Hippocampal formation (tissue), 2 donors: ENCODE measurements around the gene NOD2.

ENCODE experiments used
- DNase-seq, 2 donors: peaks; one replicate each; lab custom pipeline; 2025; lab: John Stamatoyannopoulos, UW

The NOD2 gene

DNA sequence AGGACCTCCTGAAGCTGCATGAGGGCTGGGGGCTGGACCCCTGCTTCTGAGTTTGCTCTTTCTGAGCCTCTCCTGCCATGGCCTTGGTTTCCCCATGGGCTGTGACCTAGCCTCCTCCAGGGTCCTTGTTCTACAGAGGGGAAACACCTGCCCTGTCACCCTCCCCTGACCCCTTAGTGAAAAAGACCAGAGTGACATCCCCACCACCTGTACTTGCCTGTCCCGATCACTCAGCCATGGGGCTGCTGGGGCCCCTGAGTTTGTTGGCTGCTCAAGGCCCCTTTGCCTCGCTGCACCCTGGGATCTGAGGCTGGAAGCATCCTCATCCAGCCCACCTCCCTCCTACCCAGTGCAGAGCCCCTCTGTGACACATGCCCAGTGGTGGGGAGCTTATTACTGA is 800 bp downstream of the NOD2 start:
- DNase-seq: no peak

DNA sequence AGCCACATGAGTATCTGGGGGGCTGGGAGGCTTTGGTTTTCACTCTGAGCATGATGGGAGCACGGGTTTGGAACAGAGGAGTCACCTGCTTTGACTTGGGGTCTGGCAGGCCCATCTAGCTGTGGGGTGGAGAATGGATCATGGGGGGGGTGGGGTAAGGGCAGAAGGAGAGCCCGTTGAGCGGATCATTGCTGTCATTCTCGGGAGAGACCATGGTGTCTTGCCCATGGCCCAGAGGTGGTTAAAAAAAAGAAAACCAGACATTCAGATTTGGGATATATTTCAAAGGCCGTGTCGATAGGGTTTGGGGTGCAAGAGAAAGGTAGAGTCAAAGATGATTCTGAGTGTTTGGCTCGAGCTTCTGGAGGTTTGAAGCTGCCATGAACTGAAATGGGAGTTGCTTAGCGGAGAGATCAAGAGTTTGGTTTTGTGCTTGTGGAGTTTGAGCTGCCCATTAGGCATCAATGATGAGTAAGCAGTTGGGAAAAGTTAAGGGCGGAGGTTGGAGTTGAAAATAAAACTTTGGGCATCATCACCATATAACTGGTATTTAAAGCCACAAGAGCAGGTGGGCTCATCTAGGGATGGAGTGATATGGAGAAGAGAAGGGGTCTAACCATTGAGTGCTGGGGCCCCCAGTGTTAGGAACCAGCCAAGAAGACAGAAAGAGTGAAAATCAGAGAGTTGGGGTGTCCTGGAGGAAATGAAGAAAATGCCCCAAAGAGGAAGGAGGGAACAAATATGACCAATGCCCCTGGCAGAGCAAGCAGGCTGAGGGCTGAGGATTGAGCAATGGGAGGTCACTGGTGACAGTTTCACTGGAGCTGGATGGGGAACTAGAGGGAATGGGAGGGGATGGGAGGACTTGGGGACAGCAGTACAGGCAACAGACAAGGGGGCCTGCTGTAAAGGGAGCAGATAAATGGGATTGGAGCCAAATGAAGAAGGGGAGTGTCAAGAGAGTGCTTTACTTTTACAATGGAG is 1.9 kb downstream of the NOD2 start:
- DNase-seq: peak in 1 of 2 donors; percentile 14

DNA sequence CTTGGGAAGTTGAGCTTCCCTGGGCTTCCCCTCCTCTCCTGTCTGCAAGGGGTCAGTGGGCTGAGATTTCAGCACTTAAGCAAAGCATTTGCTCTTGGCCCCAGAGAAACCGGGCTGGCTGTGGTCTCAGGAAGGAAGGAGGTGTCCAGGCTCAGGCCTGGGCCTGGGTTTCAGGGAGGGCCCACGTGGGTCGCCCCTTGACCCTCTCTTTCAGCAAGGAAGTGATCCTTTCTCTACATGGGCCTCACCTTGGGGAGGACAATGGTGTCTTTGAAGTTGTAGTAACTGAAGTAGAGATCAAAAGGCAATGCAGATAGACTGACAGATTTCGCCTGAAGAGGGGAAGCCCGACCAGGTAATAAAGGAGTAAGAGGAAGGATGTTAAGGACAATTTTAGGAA is 2.7 kb downstream of the NOD2 start:
- DNase-seq: no peak

DNA sequence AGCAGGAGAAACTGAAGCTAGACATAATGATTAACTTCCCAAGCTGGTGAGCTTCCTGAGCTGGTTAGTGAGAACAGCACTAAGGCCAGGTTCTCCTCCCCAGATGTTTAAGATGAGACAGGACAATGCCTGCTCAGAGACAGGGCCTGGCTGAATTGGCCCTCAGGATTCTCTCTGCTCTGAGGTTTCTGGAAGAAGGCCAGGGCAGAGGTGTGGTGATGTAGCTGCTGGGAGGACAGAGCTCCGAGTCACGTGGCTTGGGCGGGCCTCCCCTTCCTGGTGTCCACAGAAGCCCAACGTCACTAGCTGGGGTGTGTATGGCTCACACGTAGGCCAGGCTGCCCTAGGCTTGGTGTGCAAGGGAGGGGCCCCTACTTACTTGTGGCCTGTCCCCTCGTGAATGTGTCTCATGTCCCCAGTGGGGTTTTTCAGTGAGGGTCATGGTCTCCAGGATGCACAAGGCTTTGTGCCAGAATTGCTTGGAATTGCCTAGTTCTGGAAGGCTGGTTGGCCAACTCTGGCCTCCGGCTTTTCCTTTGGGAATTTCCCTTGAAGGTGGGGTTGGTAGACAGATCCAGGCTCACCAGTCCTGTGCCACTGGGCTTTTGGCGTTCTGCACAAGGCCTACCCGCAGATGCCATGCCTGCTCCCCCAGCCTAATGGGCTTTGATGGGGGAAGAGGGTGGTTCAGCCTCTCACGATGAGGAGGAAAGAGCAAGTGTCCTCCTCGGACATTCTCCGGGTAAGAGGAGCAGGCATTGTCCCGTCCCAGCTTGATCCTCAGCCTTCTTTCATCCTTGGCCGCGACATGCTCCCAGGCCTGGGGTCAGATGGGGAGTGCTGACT is 3.4 kb downstream of the NOD2 start:
- no peak for DNase-seq

DNA sequence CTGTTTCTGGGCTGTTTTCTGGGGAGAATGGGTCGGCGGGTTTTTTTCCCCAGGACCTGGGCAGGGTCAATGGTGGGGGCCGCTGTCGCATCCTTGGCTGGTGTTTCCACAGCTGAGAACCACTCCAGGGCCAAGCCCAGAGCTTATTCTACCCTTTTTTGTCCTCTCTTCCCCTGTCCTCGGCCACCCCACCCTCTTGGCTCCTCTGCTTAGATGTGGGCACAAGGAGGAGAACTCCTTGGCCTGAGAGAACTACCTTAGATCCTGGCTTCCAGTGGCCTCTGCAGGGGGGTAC is 4.0 kb downstream of the NOD2 start:
- DNase-seq: no peak

DNA sequence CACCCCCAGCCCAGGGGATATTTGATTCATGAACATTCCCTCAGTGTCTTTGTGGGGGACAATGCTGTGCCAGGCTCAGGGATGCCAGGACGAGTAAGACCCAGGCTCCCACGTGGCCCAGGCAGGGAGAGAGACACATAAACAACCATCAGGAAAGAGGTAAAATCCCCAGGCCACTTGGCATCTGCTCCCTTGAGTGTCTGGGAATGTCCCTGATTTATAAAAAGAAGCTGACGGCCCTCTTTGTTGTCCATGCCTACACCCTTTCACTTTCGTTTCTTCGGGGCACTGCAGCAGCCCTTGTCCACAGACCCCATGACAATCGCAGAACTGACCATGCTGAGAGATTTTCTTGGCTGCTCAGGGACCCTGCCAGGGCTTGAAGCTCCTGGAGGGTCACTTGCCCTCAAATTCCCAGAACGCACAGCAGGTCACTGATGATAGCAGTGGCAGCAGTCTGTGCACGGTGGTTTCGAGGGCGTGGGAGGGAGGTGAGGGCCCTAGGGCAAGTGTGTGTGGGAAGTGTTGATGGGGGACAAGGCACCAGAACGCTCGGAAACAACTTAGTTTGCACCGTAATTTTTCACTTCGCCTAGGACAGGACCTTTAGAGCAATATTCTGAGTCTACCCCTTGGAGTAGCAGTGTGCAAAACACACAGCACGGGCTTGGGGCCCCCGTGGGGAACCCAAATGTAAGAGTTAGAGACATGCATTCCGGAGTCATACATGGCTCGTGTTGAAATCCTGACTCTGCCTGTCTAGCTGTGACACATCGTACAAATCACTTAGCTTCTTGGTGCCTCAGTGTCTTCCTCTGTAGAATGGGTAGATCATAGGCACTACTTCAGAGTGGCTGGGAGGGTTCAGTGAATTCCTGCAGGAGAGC is 4.7 kb downstream of the NOD2 start:
- DNase-seq: peak in 1 of 2 donors; percentile 43

DNA sequence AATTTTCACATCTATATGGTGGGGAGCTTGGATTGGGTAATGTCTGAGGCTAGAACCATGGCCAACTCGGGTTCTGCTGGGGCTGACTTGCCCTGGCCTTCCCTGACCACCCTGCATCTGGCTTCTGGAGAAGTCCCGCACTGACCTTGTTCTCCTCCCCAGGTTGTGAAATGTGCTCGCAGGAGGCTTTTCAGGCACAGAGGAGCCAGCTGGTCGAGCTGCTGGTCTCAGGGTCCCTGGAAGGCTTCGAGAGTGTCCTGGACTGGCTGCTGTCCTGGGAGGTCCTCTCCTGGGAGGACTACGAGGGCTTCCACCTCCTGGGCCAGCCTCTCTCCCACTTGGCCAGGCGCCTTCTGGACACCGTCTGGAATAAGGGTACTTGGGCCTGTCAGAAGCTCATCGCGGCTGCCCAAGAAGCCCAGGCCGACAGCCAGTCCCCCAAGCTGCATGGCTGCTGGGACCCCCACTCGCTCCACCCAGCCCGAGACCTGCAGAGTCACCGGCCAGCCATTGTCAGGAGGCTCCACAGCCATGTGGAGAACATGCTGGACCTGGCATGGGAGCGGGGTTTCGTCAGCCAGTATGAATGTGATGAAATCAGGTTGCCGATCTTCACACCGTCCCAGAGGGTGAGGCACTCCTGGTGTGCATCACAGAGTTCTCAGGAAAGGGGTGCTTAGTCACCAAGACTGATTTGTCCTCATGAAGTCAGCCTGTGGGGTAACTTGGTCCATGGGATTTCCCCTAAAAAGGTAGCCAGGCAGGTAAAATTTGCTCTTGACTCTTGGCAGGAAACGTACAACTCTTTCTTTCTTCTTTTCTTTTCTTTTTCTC is 6.1 kb downstream of the NOD2 start:
- no peak for DNase-seq

DNA sequence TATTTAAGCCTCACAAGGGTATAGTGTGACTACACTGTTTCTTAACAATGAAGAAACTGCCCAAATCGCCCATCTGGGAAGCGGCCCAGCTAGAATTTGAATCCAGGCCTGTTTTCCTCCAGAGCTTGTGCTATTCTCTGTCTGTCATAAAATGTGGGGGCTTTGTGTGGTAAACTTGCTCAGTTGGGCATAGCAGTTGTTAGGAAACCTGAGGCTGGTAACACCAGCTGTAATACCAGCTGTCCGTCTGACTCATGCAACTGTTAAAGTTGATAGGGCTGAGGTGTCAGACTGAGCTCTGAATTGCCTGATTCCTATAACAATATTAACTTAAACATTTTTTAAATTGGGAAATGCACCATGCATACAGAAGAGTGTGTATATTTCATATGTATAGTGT is 9.3 kb downstream of the NOD2 start:
- DNase-seq: no peak

DNA sequence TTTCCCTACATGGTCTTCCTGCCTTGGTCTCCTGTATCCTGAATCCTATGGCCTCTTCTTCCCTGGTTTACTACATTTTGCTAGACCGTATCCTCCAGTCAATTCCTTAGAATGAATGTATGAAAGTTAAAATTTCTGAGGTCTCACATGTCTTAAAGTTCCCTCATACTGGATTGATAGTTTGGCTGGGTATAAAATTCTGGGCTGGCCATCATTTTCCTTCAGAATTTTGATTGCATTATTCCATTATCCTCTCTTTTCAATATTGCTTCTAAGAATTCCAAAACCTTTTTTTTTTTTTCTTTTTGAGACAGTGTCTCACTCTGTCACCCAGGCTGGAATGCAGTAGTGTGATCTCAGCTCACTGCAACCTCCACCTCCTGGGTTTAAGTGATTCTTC is 10.8 kb downstream of the NOD2 start:
- DNase-seq: no peak

DNA sequence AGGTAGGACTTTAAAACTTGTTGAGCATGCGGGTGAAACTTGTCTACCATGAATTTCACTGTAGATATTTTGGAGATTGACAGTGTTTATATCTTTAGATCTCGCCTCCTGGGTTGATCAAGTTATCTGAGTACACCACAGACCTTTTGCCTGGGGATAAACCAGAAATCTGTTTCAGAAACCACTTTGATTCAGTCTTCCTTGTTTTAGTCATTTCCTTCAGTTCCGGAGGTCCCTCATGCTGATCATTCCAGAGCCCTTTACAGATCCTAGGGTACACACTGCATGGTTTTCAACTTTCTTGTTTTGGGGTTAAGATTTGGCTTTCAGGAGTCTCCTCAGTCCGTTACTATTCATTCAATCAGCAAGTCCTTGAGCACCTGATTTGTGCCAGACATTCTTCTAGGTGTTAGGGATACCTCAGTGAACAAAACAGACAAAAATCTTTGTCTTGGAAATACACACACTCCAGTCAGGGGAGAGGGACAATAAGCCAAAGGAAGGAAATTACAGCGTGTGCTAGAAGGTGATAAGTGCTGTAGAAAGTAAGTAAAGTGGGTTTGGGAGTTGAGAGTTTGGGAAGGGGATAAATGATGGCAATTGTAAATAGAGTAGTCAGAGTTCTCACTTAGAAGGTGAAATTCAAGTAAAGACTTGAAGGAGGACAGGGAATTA is 12.2 kb downstream of the NOD2 start:
- no peak for DNase-seq

DNA sequence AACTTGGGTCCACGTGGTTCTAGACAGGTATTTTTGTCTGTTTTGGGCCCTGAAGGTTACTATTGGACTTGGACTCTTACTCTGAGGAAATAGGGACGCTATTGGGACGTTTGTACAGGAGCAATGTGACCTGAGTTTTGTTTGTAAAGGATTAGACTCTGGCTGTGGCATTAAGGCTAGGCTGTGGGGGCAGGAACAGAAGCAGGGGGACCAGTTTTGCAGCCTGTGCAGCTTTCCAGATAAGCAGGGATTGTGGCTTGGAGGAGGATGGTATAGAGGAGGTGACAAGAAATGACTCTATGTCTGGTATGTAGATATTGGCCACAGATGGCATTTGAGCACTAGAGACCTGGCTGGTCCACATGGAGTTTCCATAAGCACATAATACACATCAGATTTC is 12.8 kb downstream of the NOD2 start:
- no peak for DNase-seq

DNA sequence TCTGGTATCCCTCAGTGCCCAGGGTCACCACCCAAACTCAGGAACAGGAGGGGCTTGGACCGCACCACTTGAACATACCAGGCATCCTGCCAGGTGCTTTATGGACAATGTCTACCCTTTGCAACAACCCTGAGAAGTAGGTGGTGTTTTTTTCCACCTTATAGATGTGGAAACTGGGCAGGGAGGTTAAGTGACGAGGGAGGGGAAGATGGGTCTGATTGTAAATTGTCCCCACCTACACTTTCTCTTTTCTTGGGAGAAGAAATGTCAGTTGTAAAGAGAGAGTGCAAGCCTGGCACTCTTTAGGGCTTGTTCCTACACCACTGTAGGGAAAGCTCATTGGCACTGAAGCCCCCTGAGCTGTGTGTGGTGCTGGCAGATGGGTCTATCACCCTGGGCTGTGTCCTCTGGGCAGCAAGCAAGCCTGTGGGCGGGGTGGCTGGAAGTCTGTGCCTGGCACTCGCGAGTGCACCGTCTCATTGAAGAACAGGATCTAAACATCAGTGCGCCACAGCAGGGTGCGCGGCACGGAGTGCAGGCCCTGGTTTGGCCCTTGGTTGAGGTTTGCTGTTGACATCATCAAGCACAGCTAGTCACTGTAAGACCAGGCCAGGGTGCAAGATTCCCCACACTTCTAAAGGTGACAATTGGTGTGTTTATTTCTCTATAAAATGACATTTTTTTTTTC is 15.1 kb downstream of the NOD2 start:
- no peak for DNase-seq

DNA sequence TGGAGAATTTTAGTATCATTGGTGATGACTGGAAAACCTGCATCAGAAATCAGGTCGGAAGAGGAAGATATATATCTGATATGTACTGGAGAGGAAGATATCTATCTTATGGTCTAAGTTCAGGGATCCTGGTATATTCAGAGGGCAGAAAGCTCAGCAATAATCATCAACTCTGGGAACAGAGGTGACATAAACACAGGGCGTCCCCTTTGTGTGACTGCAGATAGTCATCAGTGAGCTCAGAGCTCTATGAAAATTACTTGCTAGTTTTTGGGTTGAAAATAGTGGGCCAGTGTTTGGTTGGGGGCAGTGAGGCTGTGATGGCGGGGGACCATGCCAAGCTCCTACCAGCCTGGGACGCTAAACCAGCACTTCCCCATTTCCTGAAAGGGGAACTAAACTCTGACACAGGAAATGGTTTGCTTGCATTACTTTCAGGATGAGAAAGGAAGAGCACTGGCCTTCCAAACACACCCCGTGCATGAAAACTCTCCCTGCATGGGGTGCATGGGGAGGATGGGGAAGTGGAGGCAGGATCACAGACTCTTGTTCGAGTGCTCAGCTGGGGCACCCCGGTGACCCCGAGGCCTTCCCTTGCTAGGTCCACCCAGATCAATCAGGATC is 15.8 kb downstream of the NOD2 start:
- peak; percentile 9 to 10 for DNase-seq

DNA sequence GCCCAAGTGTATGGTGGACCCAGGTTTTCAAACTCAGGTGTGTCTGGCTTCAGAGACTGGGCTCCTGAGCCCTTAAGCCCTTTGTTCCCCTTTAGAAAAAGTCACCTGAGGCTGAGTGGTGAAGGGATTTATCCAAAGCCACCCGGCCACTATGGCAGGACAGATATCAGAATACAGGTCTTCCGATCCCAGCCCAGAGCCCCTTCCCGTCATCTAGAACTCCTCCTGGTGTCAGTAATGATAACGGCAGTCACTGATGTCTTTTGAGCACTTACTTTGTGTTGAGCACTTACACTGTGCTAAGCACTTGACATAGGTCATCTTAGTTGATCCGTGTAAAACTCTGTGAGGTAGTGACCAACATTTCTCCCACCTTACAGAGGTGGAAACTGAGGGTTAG is 16.6 kb downstream of the NOD2 start:
- DNase-seq: no peak

DNA sequence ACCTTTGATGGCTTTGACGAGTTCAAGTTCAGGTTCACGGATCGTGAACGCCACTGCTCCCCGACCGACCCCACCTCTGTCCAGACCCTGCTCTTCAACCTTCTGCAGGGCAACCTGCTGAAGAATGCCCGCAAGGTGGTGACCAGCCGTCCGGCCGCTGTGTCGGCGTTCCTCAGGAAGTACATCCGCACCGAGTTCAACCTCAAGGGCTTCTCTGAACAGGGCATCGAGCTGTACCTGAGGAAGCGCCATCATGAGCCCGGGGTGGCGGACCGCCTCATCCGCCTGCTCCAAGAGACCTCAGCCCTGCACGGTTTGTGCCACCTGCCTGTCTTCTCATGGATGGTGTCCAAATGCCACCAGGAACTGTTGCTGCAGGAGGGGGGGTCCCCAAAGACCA is 17.6 kb downstream of the NOD2 start:
- no peak for DNase-seq

DNA sequence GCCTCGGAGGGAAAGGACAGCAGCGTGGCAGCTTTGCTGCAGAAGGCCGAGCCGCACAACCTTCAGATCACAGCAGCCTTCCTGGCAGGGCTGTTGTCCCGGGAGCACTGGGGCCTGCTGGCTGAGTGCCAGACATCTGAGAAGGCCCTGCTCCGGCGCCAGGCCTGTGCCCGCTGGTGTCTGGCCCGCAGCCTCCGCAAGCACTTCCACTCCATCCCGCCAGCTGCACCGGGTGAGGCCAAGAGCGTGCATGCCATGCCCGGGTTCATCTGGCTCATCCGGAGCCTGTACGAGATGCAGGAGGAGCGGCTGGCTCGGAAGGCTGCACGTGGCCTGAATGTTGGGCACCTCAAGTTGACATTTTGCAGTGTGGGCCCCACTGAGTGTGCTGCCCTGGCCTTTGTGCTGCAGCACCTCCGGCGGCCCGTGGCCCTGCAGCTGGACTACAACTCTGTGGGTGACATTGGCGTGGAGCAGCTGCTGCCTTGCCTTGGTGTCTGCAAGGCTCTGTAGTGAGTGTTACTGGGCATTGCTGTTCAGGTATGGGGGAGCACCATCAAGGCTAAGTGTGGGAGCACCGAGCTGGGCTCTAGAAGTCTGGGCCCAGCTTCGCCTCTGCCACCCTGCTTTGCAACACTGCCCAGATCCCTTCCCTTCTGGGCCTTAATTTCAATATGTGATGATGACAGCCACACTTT is 18.6 kb downstream of the NOD2 start:
- DNase-seq: peak; percentile 44 to 75

DNA sequence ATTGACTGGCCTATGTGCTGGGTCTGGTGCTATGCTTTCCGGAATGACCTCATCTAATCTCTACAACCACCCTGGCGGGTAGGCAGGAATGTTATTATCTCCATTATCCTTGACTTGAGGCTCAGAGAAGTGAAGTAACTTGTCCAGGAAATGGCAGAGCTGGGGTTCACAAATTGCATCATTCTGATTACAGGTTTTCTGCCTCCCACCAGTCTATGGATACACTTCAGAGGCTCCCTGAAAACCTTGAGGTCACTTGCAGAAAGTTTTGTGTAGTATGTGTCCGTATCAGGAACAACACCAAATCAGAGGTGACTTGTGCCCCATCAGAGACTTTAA is 19.1 kb downstream of the NOD2 start:
- no peak for DNase-seq

DNA sequence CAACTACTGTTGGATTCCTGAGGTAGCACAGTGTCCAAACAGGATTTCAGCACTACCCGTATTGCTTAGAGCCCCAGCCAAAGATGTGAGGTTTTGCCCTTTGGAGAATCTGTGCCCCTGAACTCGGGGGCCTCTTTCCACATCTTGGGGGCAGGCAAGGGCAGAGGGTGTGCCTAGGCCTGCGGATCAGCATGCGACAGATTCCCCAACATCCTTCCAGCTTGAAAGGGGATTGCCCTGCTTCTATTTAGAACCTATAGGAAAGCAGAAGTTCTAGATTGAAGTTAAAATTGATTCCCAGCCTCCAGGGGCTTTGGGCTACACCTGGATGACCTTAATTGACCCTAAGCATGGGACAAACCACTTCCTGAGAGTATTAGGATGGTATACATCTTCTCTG is 19.6 kb downstream of the NOD2 start:
- no peak for DNase-seq

DNA sequence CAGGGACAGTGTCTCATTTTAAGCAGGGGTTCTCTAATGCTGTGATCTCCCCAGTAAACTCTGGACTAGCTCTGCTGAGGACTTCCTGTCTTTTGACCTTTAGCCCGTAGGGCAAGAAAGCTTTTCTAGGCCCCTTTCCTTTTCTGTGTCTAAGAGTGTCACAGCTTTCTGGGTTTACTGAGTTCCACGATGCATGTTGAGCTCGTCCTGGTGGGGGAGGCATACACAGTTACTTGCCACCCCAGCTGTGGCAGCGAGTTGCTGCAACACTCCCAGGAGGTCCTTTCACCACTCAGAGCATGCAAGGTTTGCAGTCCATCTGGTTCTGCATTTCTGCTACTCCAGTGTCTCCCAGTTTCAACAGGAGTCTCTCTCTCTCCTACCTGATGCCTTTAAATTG is 23.7 kb downstream of the NOD2 start:
- no peak for DNase-seq
